Fibroblast of the aortic adventitia (primary cell): ENCODE results near the gene TNFAIP8. TPM values are rescaled to one million over a fixed set of nuclear protein-coding genes. Genes with fewer than 3 reads are reported as not detected.
A peak's percentile ranks its signal among the peaks of the same experiment; 100 is the strongest.

ENCODE experiments used
- DNase-seq: peaks from one replicate; pipeline ENCODE4 v3.0.0-alpha.2; 2010; ENCODE audit warnings: low read depth
- H3K4me3 ChIP-seq: 2 replicates; pipeline ENCODE4 v1.5.1; 2011; ENCODE audit warnings: low read depth, mild to moderate bottlenecking, control low read depth, low read length, moderate library complexity
- total RNA-seq: library from RNA; depleted of rRNA; stranded (reverse); fragments of >200 nt; gene quantifications from 2 replicates; pipeline ENCODE4 v1.2.3, GENCODE V29; 2012; ENCODE audit warnings: low replicate concordance
- TF ChIP-seq, protein P1 (sequence below): IDR thresholded peaks from 2 replicates; pipeline ENCODE4 v1.5.1; 2011; ENCODE audit warnings: mild to moderate bottlenecking, low read length, control low read depth, inconsistent platforms; ENCODE audit not compliant: insufficient read depth

TNFAIP8 gene
- total RNA-seq, 1 donor, result 33.3 TPM

GRCh38 chr5:119358530-119358900 is 2.7 kb downstream of the TNFAIP8 start:
- H3K4me3 ChIP-seq, result no peak overlapping the region
- TF ChIP-seq, protein P1, sequence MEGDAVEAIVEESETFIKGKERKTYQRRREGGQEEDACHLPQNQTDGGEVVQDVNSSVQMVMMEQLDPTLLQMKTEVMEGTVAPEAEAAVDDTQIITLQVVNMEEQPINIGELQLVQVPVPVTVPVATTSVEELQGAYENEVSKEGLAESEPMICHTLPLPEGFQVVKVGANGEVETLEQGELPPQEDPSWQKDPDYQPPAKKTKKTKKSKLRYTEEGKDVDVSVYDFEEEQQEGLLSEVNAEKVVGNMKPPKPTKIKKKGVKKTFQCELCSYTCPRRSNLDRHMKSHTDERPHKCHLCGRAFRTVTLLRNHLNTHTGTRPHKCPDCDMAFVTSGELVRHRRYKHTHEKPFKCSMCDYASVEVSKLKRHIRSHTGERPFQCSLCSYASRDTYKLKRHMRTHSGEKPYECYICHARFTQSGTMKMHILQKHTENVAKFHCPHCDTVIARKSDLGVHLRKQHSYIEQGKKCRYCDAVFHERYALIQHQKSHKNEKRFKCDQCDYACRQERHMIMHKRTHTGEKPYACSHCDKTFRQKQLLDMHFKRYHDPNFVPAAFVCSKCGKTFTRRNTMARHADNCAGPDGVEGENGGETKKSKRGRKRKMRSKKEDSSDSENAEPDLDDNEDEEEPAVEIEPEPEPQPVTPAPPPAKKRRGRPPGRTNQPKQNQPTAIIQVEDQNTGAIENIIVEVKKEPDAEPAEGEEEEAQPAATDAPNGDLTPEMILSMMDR, result no peak
- no peak for DNase-seq

- TF ChIP-seq, protein P1, result no peak
- no peak for DNase-seq
- H3K4me3 ChIP-seq, result no peak overlapping the region
Measured at GRCh38 chr5:119358901-119359603, 3.2 kb downstream of the TNFAIP8 start.

GRCh38 chr5:119359737-119360413 is 4.1 kb downstream of the TNFAIP8 start:
- TF ChIP-seq, protein P1, result no peak
- H3K4me3 ChIP-seq, result no peak overlapping the region
- DNase-seq, result no peak

DNA sequence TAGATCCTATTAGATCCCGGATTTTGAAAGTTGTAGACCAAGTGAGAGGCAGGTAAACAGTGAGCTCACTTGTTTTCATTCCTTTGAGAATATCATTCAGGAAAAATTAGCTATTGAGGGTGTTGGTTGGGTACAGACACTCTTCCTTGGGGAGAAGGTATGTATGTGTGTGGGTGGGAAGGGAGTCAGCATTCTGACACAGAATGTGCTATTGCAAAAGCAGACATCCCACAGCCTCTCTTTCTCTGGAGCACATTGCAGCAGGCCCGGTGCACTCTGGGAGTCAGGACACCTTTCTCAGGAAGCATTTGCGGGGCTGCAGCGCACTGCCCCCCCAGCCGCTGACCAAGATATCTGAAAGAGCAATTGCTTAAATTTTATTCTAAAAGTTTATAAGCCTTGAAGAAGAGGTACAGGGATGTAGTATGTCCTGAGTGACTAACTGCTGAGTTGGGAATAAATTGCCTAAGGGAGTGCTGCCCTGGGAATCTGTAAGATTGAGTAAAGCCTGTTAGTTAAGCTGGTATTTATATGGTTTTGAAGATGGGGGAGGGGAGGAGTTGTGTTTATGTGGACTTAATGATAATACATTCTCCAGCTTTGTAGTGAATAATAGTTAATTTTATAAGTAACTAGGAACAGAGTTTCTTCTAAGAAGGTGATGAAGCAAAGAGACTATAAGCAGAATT is 5.2 kb downstream of the TNFAIP8 start:
- H3K4me3 ChIP-seq, result no peak overlapping the region
- TF ChIP-seq, protein P1, result no peak
- peak; percentile 47 for DNase-seq

GRCh38 chr5:119361594-119362125 is 5.8 kb downstream of the TNFAIP8 start:
- TF ChIP-seq, protein P1, result no peak
- H3K4me3 ChIP-seq, result no peak overlapping the region
- DNase-seq, result no peak

DNA sequence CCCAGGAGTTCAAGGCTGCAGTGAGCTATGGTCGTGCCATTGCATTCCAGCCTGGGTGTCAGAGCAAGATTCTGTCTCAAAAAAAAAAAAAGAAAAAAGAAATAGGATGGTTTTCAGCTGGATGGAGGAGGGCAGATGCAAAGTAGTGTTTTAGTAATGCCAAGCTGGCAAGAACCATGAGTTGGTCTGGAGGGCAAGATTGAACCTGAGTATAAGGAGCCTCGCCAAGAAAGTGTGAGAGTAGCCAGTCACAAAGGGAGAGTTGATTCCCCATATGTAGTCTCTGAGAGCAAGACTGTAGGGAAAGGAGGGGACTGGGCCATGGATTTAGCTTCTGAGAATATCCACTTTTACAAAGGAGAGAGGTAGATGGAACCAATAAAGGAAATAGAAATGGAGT is 6.9 kb downstream of the TNFAIP8 start:
- no peak for DNase-seq
- no peak overlapping the region for H3K4me3 ChIP-seq
- TF ChIP-seq, protein P1, result no peak
